SK-N-SH (cell line): ENCODE data around the gene CNNM3. TPM values are rescaled to one million over a fixed set of nuclear protein-coding genes. Genes with fewer than 3 reads are reported as not detected.
A peak's percentile ranks its signal among the peaks of the same experiment; 100 is the strongest.

Experiments used
- CTCF ChIA-PET: fragments of 300-600, 350-600 bp; formaldehyde crosslinking; extraction: SDS; loops from one replicate; lab custom pipeline; 2021; lab: Yijun Ruan, JAX
- POLR2A ChIA-PET: fragments of 350-600 bp; sonication (Branson Sonifier 250); formaldehyde crosslinking; extraction: SDS; loops from one replicate; lab custom pipeline; 2020; ENCODE audit warnings: antibody characterized with exemption, inconsistent platforms; lab: Yijun Ruan, JAX
- DNase-seq: peaks from one replicate; pipeline ENCODE4 v3.0.0; 2012
- H2AFZ ChIP-seq: fragments of 200-600 bp; sonication (generic); 2 replicates; pipeline ENCODE4 v1.8.1; 2016; ENCODE audit warnings: antibody characterized with exemption, mild to moderate bottlenecking, low read depth
- H3F3A ChIP-seq: fragments of 200-600 bp; sonication (generic); replicated peaks from 2 replicates; pipeline ENCODE3; 2016; ENCODE audit warnings: antibody characterized with exemption, mild to moderate bottlenecking; ENCODE audit not compliant: insufficient read depth
- H3K27ac ChIP-seq, 2 experiments: fragments of 200-500 bp in 1 of 2; fragments of 200-600 bp in 1 of 2; sonication (Bioruptor generic) in 1 of 2; sonication (generic), shearing (Covaris generic) in 1 of 2; 2 replicates each; pipeline versions ENCODE4 v1.5.1 to v1.6.1; 2014 to 2016; ENCODE audit warnings: low read depth in 2 of 2, inconsistent platforms in 1 of 2, low read length in 1 of 2, mild to moderate bottlenecking in 1 of 2, mixed read lengths in 1 of 2
- H3K27me3 ChIP-seq: fragments of 200-600 bp; sonication (generic), shearing (Covaris generic); 2 replicates; pipeline ENCODE4 v1.6.1; 2016; ENCODE audit warnings: mixed run types; ENCODE audit not compliant: insufficient read depth
- H3K36me3 ChIP-seq, 2 experiments: fragments of 200-500 bp in 1 of 2; fragments of 200-600 bp in 1 of 2; sonication (Bioruptor generic) in 1 of 2; sonication (generic) in 1 of 2; replicated peaks in 1 of 2; 2 replicates each; pipeline versions ENCODE3 to v1.5.1; 2014 to 2016; ENCODE audit warnings: low read length in 1 of 2, mild to moderate bottlenecking in 1 of 2; ENCODE audit not compliant: insufficient read depth in 2 of 2, control insufficient read depth in 1 of 2
- H3K4me1 ChIP-seq, 2 experiments: fragments of 200-500 bp in 1 of 2; fragments of 200-600 bp in 1 of 2; sonication (Bioruptor generic) in 1 of 2; sonication (generic), shearing (Covaris generic) in 1 of 2; 2 replicates each; pipeline versions ENCODE4 v1.5.1 to v1.6.1; 2014 to 2016; ENCODE audit warnings: low read depth in 1 of 2, low read length in 1 of 2, mixed run types in 1 of 2; ENCODE audit not compliant: insufficient read depth in 2 of 2, control insufficient read depth in 1 of 2
- H3K4me2 ChIP-seq: fragments of 200-600 bp; sonication (generic), shearing (Covaris generic); 2 replicates; pipeline ENCODE4 v1.6.1; 2017; ENCODE audit warnings: mixed run types
- H3K4me3 ChIP-seq, 2 experiments: fragments of 200-500 bp in 1 of 2; fragments of 200-600 bp in 1 of 2; sonication (Bioruptor generic) in 1 of 2; sonication (generic), shearing (Covaris generic) in 1 of 2; 2 replicates each; pipeline versions ENCODE4 v1.5.1 to v1.8.1; 2014 to 2016; ENCODE audit warnings: low read depth in 2 of 2, inconsistent platforms in 1 of 2, low read length in 1 of 2, mild to moderate bottlenecking in 1 of 2, mixed read lengths in 1 of 2, moderate library complexity in 1 of 2
- H3K79me2 ChIP-seq: fragments of 200-600 bp; sonication (generic); 2 replicates; pipeline ENCODE4 v1.8.1; 2017; ENCODE audit warnings: mild to moderate bottlenecking; ENCODE audit not compliant: insufficient read depth
- H3K9ac ChIP-seq: fragments of 200-600 bp; sonication (generic); 2 replicates; pipeline ENCODE4 v1.6.1; 2017; ENCODE audit warnings: mixed run types
- H3K9me2 ChIP-seq: fragments of 200-600 bp; sonication (generic); 2 replicates; pipeline ENCODE4 v1.6.1; 2017; ENCODE audit warnings: mixed run types
- H3K9me3 ChIP-seq: fragments of 200-600 bp; sonication (generic); 2 replicates; pipeline ENCODE4 v1.6.1; 2017; ENCODE audit warnings: mixed run types, mild to moderate bottlenecking, moderate library complexity
- H4K20me1 ChIP-seq: fragments of 200-600 bp; sonication (generic); 2 replicates; pipeline ENCODE4 v1.6.1; 2017; ENCODE audit warnings: mild to moderate bottlenecking, mixed run types; ENCODE audit not compliant: insufficient read depth
- CHD2 ChIP-seq: fragments of 150-350 bp; IDR thresholded peaks from 2 replicates; pipeline ENCODE4 v1.6.1; 2018; ENCODE audit warnings: low read length; ENCODE audit not compliant: partially characterized antibody
- CTCF ChIP-seq: fragments of 200-600 bp; sonication (generic); IDR thresholded peaks from 2 replicates; pipeline ENCODE4 v1.6.1; 2017; ENCODE audit warnings: antibody characterized with exemption, mild to moderate bottlenecking, moderate library complexity
- ELF1 ChIP-seq: IDR thresholded peaks from 2 replicates; pipeline ENCODE4 v1.4.0; 2012
- EP300 ChIP-seq, 2 experiments: IDR thresholded peaks; 2 replicates each; pipeline versions ENCODE4 v1.4.0 to v1.6.1; 2012; ENCODE audit warnings: borderline replicate concordance in 1 of 2, low read depth in 1 of 2, low read length in 1 of 2
- FOXJ3 ChIP-seq: sonication (generic); formaldehyde crosslinking; IDR thresholded peaks from 2 replicates; pipeline ENCODE4 v1.5.1; 2020; ENCODE audit warnings: mild to moderate bottlenecking, missing genetic modification reagents
- FOXM1 ChIP-seq: IDR thresholded peaks from 2 replicates; pipeline ENCODE4 v1.4.0; 2012; ENCODE audit warnings: low read depth, mild to moderate bottlenecking
- GABPA ChIP-seq: IDR thresholded peaks from 2 replicates; pipeline ENCODE4 v1.4.0; 2012; ENCODE audit warnings: low read depth, mild to moderate bottlenecking
- GATA2 ChIP-seq: sonication (generic); formaldehyde crosslinking; IDR thresholded peaks from 2 replicates; pipeline ENCODE4 v1.5.0; 2020; ENCODE audit warnings: mild to moderate bottlenecking, missing genetic modification reagents
- MXI1 ChIP-seq: IDR thresholded peaks from 2 replicates; pipeline ENCODE4 v1.6.1; 2012; ENCODE audit warnings: mild to moderate bottlenecking, low read depth, low read length, improper control_type of control experiment
- NFIC ChIP-seq: IDR thresholded peaks from 2 replicates; pipeline ENCODE4 v1.4.0; 2012; ENCODE audit warnings: borderline replicate concordance
- PBX3 ChIP-seq: IDR thresholded peaks from 2 replicates; pipeline ENCODE4; 2012
- POLR2AphosphoS5 ChIP-seq: IDR thresholded peaks from 2 replicates; pipeline ENCODE4 v1.6.1; 2012; ENCODE audit warnings: low read depth, low read length
- RAD21 ChIP-seq: IDR thresholded peaks from 2 replicates; pipeline ENCODE4 v1.6.1; 2012; ENCODE audit warnings: mild to moderate bottlenecking, low read length
- REST ChIP-seq: IDR thresholded peaks from 2 replicates; pipeline ENCODE4 v1.6.1; 2012; ENCODE audit warnings: mild to moderate bottlenecking, low read depth, low read length, moderate library complexity
- RFX5 ChIP-seq: IDR thresholded peaks from 2 replicates; pipeline ENCODE4 v1.6.1; 2012; ENCODE audit warnings: mild to moderate bottlenecking, improper control_type of control experiment, low read length
- SIN3A ChIP-seq: IDR thresholded peaks from 2 replicates; pipeline ENCODE4 v1.6.1; 2012; ENCODE audit warnings: low read depth, mild to moderate bottlenecking, low read length, moderate library complexity, borderline replicate concordance
- SMC3 ChIP-seq: IDR thresholded peaks from 2 replicates; pipeline ENCODE4 v1.6.1; 2012; ENCODE audit warnings: low read depth, low read length, improper control_type of control experiment
- TAF1 ChIP-seq: IDR thresholded peaks from 2 replicates; pipeline ENCODE4 v1.6.1; 2012; ENCODE audit warnings: low read depth, mild to moderate bottlenecking, low read length, moderate library complexity, borderline replicate concordance
- TEAD4 ChIP-seq: IDR thresholded peaks from 2 replicates; pipeline ENCODE4 v1.4.0; 2012; ENCODE audit warnings: mild to moderate bottlenecking, borderline replicate concordance; ENCODE audit not compliant: insufficient read depth
- USF1 ChIP-seq: IDR thresholded peaks from 2 replicates; pipeline ENCODE4 v1.4.0; 2012; ENCODE audit warnings: low read depth, borderline replicate concordance
- YY1 ChIP-seq: IDR thresholded peaks from 2 replicates; pipeline ENCODE4 v1.4.0; 2012; ENCODE audit warnings: low read depth, mild to moderate bottlenecking
- ZBTB33 ChIP-seq: IDR thresholded peaks from 2 replicates; pipeline ENCODE4 v1.4.0; 2012; ENCODE audit warnings: low read depth, borderline replicate concordance
- WGBS: methylation state at CpG from one replicate; pipeline ENCODE4 v1.1.6; 2017; ENCODE audit warnings: low lambda C conversion rate; 5-methylcytosine and 5-hydroxymethylcytosine counted together
- polyA plus RNA-seq, 3 experiments: library from polyadenylated mRNA; depleted of rRNA; stranded (reverse); fragments of >200 nt; gene quantifications; 2 replicates each; pipeline ENCODE4 v1.2.3, GENCODE V29; 2012

CNNM3 gene
- polyA plus RNA-seq, 1 of the 3 experiments (the other 2 are of a cell fraction), result 14.7 TPM

GRCh38 chr2:96857667-96858372 is 41.8 kb downstream of the CNNM3 start, which contains the start of gene ANKRD39:
Gene ANKRD39 (minus strand): TSS chr2:96858016. CDS start chr2:96857987, 29 bp downstream.
- Histone ChIP-seq H3K79me2 (peaks cover 32% of the 10 kb centered on the region), H3K27ac (peak within 1 kb of the TSS; percentile 41 to 82; a peak in 3 of 4 replicates), H3K9me2 (no peaks in the 10 kb centered on the region), H3K36me3 (peaks cover 4 to 29% of the 10 kb centered on the region in 2 experiments), H3F3A (peaks cover 17% of the 10 kb centered on the region), H3K9me3 (no peaks in the 10 kb centered on the region), H4K20me1 (no peaks in the 10 kb centered on the region), H3K9ac (peak within 1 kb of the TSS; percentile 83), H3K4me3 (peak within 1 kb of the TSS; percentile 75 to 80), H3K4me1 (peaks cover 0 to 18% of the 10 kb centered on the region in 2 experiments; a peak in 1 of 4 replicates), H3K4me2 (peak within 1 kb of the TSS; percentile 93), H2AFZ (peak within 1 kb of the TSS; percentile 91), H3K27me3 (no peaks in the 10 kb centered on the region)
- ChIA-PET POLR2A (interaction anchor here (0.6 to 2.5 kb wide), 13 partner anchors 11 to 97 kb away, joined by 3 to 27 read pairs (median 5); partner anchors contain the start of genes ANKRD23, CNNM3 and CNNM4), CTCF (interaction anchor here (0.5 to 8.1 kb wide), 47 partner anchors 10 to 255 kb away, joined by 3 to 332 read pairs (median 6); partner anchors contain the start of genes ANKRD23, ANKRD36, CNNM3 and SEMA4C)
- 0% methylated on average over 6 of the region's 81 CpGs for WGBS
- DNase-seq, result peak; percentile 99
- peak; percentile 84 for TF ChIP-seq RAD21
- 0 out of 4 replicates have a peak, but pooled peaks have one; percentile 16 to 20 for TF ChIP-seq EP300 (IDR thresholded peaks at IDR 0.05; ENCODE audit: borderline replicate concordance in 1 of 2, low read depth in 1 of 2, low read length in 1 of 2)
- TF ChIP-seq TEAD4, result no peak
- 0 out of 2 replicates have a peak, but pooled peaks have one; percentile 39 for TF ChIP-seq ELF1
- TF ChIP-seq PBX3, result peak; percentile 52
- TF ChIP-seq CHD2, result peak; percentile 94
- peak; percentile 73; the same call in 1 of the 2 replicates for TF ChIP-seq YY1
- no peak for TF ChIP-seq USF1
- TF ChIP-seq NFIC, result no peak
- TF ChIP-seq FOXM1, result no peak; the same call in 1 of the 2 replicates
- peak; percentile 60 for TF ChIP-seq TAF1
- TF ChIP-seq GATA2, result no peak
- TF ChIP-seq RFX5, result peak; percentile 71
- TF ChIP-seq SMC3, result peak; percentile 87
- no peak for TF ChIP-seq ZBTB33
- TF ChIP-seq CTCF, result peak; percentile 79
- no peak for TF ChIP-seq REST
- TF ChIP-seq FOXJ3 (CRISPR knock-in tag), result peak; percentile 66; the same call in 1 of the 2 replicates
- no peak; the same call in 1 of the 2 replicates for TF ChIP-seq MXI1
- TF ChIP-seq SIN3A, result peak; percentile 60; the same call in 1 of the 2 replicates
- TF ChIP-seq GABPA, result peak; percentile 28; the same call in 1 of the 2 replicates
- peak; percentile 35; the same call in 1 of the 2 replicates for TF ChIP-seq POLR2AphosphoS5
